Retinal pigment epithelial cell (primary cell): ENCODE measurements around the gene GPER1.

Experiments used
- DNase-seq: peaks from one replicate; pipeline ENCODE4 v3.0.0-alpha.2; 2010; ENCODE audit warnings: low read depth
- H3K4me3 ChIP-seq: 2 replicates; pipeline ENCODE4 v1.5.1; 2011; ENCODE audit warnings: mild to moderate bottlenecking, low read length, control low read depth, moderate library complexity
- CTCF ChIP-seq: conservative IDR thresholded peaks from 2 replicates; pipeline ENCODE4 v1.5.1; 2011; ENCODE audit warnings: low read depth, low read length, control low read depth, inconsistent platforms

Gene GPER1

GRCh38 chr7:1078519-1078918 lies 9.4 kb upstream of the GPER1 start:
- H3K4me3 ChIP-seq = no peak overlapping the region
- no peak for DNase-seq
- TF ChIP-seq CTCF = no peak

- no peak overlapping the region for H3K4me3 ChIP-seq
- no peak for DNase-seq
- no peak for TF ChIP-seq CTCF
Observed at GRCh38 chr7:1078985-1079384, 8.9 kb upstream of the GPER1 start.

GRCh38 chr7:1079546-1079945 lies 8.4 kb upstream of the GPER1 start:
- no peak for TF ChIP-seq CTCF

GRCh38 chr7:1080252-1080920 lies 7.5 kb upstream of the GPER1 start:
- no peak for DNase-seq
- no peak overlapping the region for H3K4me3 ChIP-seq
- no peak for TF ChIP-seq CTCF

More at GRCh38 chr7:1079546-1079945, 8.4 kb upstream of the GPER1 start:
- no peak overlapping the region for H3K4me3 ChIP-seq
- no peak for DNase-seq

- no peak for TF ChIP-seq CTCF
- no peak overlapping the region for H3K4me3 ChIP-seq
- DNase-seq = no peak
Observed at GRCh38 chr7:1080921-1081255, 7.0 kb upstream of the GPER1 start.

- no peak for DNase-seq
- H3K4me3 ChIP-seq = no peak overlapping the region
- no peak for TF ChIP-seq CTCF
Observed at GRCh38 chr7:1081336-1081735, 6.6 kb upstream of the GPER1 start.

- H3K4me3 ChIP-seq = no peak overlapping the region
- no peak for DNase-seq
- TF ChIP-seq CTCF = no peak
Observed at GRCh38 chr7:1081931-1082401, 5.9 kb upstream of the GPER1 start.
